ENCODE data around the gene OPA1. TPM values are rescaled to one million over a fixed set of nuclear protein-coding genes. Genes with fewer than 3 reads are reported as not detected.

The OPA1 gene
- total and polyA plus RNA-seq, 2 of the 13 experiments (the other 11 are each of a cell fraction or from before 2014, with no cell fraction given) = 26.7 to 78.5 TPM

- TF ChIP-seq IKZF5 (CRISPR knock-in tag; IDR thresholded peaks at IDR 0.05) (peak; percentile 32; the same call in 1 of the 2 replicates), U2AF2 (IDR thresholded peaks at IDR 0.05; ENCODE audit: low read depth, low read length) (no peak), ZC3H13 (CRISPR knock-in tag; IDR thresholded peaks at IDR 0.05) (no peak), HMG20A (CRISPR knock-in tag; IDR thresholded peaks at IDR 0.05; ENCODE audit: borderline replicate concordance) (peak; percentile 93), ZNF678 (CRISPR knock-in tag; IDR thresholded peaks at IDR 0.05) (no peak), ZNF331 (CRISPR knock-in tag; IDR thresholded peaks at IDR 0.05) (peak; percentile 88), ZNF720 (CRISPR knock-in tag; IDR thresholded peaks at IDR 0.05) (no peak), MXD3 (CRISPR knock-in tag; IDR thresholded peaks at IDR 0.05) (no peak), THAP8 (CRISPR knock-in tag; IDR thresholded peaks at IDR 0.05; ENCODE audit: borderline replicate concordance) (no peak), BCL3 (CRISPR knock-in tag; IDR thresholded peaks at IDR 0.05) (no peak), ZNF484 (CRISPR knock-in tag; IDR thresholded peaks at IDR 0.05; ENCODE audit: borderline replicate concordance, low read depth) (no peak), HHEX (CRISPR knock-in tag; IDR thresholded peaks at IDR 0.05) (peak; percentile 63; the same call in 1 of the 2 replicates), MNT (IDR thresholded peaks at IDR 0.05) (no peak), FOXP4 (CRISPR knock-in tag; IDR thresholded peaks at IDR 0.05) (peak; percentile 87), TEF (CRISPR knock-in tag; IDR thresholded peaks at IDR 0.05) (no peak), ZNF790 (CRISPR knock-in tag; IDR thresholded peaks at IDR 0.05; ENCODE audit: borderline replicate concordance) (no peak), MTF1 (CRISPR knock-in tag; IDR thresholded peaks at IDR 0.05) (no peak), ZBTB2 (CRISPR knock-in tag; IDR thresholded peaks at IDR 0.05; ENCODE audit: low read depth) (no peak; the same call in 1 of the 2 replicates)
These were observed 118.5 kb downstream of the OPA1 start (continued) for GRCh38 chr3:193711523-193711963.
